GM19468 (cell line): ENCODE data around the gene PPM1N.
A peak's percentile ranks its signal among the peaks of the same experiment; 100 is the strongest.

Experiments
- ATAC-seq: cut with Tn5 transposase; IDR thresholded peaks from one replicate; pipeline ENCODE4 v1.9.1; 2021; ENCODE audit warnings: mild to moderate bottlenecking, moderate library complexity, moderate number of reproducible peaks; ENCODE audit not compliant: unreplicated experiment; ENCODE audit errors: extremely low read depth

The PPM1N gene

DNA sequence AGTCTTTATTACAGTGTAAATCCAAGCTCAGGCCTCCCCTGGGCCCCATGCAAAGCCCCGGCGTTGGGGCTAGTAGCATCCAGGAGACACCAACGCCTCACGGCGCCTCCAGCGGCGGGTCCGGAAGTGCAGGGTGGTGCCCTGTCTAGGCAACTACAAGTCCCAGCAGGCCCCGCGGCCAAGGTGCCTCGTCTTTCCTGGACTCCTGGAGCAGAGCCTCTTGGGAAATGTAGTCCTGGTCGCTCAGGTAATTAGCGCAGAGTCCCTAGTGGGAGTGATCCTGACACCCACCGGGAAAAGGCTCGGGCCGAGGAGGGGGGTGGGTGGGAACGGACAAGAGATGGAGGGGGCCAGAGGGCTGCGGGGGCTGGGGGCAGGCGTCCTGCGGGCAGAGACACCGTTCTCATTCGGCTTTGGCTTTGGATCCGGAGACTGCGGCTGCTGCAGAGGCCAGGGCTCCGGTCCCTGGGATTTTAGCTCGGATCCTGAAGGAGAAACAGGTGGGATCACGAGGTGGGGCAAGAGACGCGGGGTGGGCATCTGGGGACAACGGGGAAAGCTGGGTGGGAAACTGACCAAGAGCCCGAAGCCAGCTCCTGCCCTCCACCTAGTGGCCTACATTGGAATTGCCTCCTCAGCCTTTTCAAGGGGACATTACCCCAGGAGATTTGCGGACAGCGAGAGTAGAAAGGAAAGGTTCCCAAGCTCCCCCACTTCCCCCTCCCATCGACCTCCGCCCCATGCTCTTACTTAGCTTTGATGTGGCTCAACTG lies 12.8 kb upstream of the PPM1N start:
- peak; percentile 56 for ATAC-seq

DNA sequence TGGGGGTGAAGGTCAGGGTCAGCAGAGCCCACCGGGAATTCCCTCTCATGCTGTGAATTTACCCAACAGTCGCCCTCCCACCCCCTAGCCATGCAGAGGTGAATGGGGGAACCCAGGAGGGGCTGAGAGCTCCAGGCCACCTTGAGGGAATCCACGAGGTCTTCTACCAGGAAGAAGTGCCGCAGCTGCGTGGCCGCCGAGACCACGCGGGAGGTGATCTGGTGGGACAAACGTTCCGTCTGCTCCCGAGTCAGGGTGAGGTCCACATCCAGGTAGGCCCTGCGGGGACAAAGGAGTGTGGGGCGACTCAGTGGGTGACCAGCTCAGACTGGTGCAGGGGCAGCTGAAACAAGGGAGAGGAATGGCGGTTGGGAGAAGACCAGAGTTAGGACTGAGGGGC lies 9.5 kb upstream of the PPM1N start:
- no peak for ATAC-seq

DNA sequence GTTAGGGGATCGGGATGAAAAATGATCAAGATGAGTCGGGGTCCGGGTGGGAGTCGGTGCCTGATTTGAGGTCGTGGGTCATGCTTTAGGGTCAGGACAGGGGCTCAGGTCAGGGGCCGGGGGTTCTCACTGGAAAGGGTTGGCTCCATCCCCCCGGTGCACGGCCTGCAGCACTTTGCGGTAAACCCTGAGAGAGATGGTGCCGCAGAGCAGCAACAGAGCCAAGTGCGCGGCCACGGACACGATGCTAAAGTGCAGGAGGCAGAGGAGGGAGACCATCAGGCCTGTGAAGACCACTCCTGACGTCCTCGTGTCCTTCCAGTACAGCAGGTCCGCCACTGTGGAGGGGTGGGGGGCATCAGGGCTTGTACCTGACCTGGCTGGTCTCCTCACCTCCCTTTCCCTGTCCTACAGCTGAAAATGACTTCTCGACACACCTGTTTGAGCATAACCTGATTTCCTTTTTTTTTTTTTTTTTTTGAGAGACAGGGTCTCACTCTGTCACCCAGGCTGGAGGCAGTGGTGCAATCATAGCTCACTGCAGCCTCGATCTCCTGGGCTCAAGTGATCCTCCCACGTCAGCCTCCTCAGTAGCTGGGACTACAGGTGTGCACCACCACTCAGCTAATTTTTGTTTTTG lies 8.9 kb upstream of the PPM1N start:
- ATAC-seq, result no peak

DNA sequence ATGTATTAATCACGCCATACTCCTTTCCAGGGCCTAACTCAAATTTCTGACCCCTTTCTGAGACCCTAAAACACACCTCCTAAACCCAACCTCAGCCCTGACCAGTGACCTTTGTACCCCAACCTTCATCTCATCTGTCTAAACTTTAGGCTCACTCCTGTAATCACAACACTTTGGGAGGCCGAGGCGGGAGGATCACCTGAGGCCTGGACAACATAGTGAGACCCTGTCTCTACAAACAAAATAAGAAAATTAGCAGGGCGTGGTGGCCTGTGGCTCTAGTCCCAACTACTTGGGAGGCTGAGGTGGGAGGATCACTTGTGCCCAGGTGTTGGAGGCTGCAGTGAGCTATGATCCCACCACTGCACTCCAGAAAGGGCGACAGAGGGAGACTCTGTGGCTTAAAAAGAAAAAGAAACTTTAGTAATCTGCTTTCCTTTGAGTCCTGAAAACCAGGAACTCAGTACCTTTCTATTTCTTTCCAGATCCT lies 6.1 kb upstream of the PPM1N start:
- ATAC-seq, result no peak

DNA sequence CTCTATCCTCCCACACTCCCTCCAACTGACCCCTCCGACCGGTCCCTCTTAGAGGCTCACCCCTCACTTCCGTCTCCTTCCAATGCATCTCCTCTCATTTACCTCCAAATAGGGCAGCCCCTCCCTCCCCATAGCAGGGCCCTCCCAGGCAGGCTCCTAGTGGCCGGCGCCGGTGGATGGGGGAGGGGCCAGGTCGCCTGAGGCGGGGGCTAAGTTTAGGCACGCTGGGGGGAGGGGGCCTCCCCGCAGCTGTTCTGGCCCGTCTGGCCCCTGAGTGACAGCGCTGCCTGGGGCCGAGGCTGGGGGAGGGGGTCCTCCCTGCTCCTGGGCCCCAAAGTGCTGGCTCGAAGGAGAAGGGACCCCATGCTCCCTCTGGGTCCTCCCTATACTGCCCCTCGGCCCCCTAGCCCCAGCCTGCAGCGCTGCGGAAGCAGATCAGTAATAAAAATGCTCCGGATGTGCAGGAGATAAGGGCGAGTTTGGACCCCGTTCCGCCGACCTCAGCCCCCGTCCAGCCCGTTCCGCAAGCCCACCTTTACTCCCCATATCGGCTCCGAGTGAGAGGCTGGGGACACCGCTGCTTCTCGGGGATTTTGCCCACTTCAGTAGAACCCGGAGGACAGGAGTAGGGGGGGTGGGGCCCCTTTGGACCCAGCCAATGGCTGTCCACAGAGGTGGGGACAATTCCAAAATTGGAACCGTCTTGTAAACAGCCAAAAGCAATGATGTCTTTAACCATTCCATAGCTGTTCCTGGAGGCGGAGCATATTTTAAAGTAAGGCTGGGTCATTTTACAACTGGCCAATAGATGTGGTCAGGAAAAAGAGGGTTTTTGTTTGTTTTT lies 5.4 kb upstream of the PPM1N start:
- no peak for ATAC-seq

DNA sequence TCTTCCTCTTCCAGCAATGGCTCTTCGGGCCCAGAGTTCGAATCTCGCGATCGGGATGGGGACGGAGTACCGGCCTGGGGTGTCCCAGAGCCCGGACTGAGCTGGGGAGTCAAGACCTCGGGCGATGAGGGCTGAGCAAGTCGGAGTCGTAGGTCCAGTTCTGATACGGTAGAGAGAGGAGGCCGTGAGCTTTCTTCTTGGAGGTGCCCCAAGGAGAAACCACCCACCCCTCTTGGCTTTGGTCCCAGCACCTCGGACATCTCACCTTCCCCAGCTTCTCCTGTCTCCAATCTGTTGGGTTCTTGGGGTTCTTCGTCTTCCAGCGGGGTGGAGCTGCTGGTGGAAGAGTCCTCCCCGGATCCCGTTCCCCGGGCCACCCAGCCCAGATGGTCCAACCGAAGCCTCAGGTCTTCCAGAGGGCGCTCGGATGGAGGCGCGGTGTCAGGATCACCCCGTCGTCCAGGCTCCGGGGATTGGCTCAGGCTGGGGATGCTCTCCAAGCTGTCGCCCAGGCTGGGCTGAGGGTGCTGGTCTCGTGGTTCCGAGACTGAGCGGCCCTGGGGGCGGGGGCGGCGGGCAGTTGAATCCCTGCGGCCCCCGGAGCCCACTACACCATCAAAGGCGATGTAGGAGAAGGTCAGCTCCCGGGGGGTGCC lies 3.9 kb upstream of the PPM1N start:
- no peak for ATAC-seq

DNA sequence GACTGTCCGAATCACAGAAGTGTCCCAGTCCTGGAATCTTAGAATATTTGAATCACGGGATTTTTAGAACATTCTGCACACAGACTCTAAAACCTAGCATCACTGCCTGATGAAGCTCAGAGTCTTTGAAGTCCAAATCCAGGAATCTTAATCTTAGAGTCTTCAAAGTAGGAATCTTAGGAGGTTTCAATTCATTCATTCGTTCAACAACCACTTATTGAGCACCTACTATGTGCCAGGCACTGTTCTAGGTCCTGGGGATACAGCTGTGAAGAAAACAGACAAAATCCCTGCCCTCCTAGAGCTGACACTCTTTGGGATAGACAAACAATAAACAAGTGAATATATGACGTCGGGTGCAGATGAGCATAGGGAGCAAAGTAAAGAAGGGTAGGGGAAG lies 3.1 kb upstream of the PPM1N start:
- no peak for ATAC-seq

DNA sequence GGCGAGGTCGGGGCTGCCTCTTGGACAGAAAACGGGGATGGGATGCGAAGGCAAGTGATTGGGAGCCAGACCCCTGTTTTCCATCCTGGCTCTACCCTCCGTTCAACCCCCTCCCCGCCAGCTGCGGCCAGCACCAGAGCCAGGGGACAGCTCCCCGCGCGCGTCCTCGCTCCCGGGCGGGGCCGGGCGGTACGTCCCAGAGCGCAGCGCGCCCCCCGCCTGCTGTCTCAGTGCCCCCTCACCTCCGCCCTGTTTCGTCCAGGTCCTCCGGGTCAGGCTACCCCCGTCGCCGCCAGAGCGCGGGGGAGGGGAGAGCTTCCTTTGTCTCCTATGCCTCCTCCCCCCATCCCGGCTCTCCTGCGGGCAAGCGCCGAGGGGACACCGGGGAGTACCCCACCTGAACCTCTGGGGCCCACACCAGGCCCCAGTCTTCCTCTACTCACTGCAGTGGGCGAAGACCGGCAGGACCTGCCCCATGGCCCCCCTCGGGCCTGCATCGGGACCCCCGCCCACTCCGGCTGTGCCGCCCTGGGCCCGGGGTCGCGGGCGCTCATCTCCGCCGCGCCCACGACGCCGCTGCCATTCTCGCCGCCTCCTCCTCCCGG lies 1.8 kb upstream of the PPM1N start:
- ATAC-seq, result no peak

DNA sequence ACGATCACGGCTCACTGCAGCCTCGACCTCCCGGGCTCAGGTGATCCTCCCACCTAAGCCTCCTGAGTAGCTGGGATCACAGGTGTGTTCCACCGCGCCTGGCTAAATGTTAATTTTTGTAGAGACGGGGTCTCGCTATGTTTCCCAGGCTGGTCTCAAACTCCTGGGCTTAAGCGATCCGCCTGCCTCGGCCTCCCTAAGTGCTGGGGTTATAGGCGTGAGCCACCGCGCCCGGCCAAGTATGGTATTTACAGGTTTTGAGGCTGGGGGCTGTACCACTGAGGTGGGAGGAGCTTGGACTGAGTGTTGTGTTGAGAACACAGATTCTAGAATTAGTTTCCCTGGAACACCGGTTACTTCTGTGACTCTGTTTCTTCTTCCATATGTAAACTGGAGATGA lies 452 bp upstream of the PPM1N start:
- no peak for ATAC-seq

DNA sequence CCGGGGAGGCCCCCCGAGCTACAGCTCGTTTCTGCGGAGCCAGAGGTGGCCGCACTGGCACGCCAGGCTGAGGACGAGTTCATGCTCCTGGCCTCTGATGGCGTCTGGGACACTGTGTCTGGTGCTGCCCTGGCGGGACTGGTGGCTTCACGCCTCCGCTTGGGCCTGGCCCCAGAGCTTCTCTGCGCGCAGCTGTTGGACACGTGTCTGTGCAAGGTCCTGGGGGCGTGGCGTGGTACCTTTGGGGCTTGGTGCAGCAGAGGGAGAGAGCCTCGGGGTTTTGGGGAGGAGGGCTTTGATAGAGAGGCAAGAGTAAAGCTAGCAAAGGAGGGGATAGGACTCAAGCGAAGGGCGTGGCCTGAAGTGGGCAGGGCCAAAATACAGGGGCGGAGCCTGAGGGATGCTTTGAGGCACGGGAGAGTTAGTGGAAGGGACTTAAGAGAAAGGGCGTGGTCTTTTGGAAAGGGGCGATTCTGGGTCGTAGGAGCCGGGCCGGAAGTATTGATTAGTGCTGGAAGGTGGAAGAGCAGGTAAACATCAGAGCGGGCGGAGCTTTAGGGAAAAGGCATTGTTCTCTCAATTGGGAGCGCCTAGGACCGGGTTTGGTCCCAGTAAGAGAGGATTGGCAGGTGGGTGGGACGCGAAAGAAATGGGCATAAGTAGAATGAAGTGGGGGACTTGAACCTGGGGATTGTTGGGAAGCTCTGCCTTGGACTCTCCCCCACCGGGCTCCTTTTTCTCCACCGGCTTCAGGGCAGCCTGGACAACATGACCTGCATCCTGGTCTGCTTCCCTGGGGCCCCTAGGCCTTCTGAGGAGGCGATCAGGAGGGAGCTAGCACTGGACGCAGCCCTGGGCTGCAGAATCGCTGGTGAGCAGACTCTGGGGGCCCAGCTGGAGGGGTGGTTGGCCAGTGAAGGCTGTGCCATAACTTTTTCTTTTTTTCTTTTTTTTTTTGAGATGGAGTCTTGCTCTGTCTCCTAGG lies 1.2 kb downstream of the PPM1N start:
- ATAC-seq, result no peak

DNA sequence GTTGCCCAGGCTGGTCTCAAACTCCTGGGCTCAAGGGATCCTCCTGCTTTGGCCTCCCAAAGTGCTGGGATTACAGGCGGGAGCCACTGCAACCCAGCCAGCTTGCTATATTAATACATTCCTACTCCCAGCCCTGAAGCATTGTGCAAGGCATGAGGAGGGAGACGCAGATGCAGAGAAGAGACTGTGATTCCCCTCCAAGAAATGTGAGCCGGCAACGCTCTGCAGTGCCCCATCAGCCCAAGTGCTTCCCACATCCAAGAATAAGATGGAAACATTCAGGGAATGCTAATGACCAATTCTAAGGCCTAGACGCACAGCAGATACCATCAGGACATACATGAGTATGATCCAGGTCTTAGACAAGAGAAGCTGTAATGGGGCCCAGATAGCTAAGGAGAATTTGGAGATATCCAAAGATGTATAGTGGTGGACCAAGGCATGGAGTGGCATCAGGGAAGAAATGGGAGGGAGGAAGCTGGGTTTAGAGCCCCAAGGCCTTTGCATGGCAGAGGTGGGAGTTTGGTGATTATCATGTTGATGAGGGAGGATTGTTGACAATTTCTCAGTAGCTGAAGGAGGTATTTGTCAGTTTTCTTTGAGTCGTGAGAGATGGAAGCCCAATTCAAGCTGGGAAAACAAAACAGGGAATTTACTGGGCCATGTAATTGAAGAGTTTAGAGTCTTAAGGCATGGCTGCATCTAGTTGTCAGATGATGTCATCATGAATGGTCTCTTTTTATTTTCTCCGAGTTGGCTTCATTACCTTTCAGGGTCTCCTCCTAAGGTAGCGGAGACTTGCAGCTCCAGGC lies 2.9 kb downstream of the PPM1N start:
- ATAC-seq, result no peak

DNA sequence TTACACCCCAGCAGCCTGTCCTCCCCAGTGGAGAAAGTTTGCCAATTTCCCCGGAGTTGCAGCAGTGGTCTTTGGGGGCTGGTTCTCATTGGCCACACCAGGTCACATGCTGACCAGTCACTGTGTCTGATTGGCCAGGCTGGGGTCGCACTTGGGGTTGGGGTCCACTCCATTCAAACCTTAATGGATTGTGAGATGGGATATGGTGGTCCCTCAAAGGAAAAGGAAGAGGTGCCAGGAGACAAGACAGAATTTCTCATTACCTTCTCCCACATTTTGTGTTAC lies 3.4 kb downstream of the PPM1N start:
- ATAC-seq, result no peak

DNA sequence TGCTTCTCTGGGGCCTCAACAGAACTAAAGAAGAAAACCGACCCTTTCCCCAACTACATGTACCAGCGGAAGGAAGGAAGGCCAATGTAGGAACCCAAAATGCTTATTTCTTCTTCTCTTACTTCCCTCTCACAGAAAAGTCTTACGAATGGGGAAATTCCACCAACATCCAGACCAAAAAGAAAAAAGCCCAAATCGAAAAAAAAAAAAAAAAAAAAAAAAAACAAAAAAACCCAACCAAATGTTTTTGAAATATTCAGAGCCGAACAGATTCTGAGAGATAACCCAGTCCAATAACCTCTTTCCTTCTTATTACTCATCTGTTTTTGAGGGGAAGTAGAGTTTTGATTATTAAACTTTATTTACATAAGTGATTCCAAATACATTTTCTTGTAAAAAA lies 3.9 kb downstream of the PPM1N start:
- no peak for ATAC-seq

DNA sequence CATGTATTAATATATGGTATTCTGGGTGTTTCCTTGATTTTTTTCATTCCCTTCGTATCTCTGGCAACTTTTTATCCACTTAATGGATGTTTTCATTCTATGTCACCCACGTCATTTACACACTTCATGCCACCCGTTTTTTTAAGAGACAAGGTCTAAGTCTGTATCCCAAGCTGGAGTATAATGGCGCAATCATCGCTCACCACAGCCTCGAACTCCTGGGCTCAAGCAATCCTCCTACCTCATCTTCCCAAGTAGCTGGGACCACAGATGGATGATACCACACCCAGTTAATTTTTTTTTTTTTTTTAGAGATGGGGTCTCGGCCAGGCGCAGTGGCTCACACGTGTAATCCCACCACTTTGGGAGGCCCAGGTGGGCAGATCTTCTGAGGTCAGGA lies 5.7 kb downstream of the PPM1N start:
- no peak for ATAC-seq

DNA sequence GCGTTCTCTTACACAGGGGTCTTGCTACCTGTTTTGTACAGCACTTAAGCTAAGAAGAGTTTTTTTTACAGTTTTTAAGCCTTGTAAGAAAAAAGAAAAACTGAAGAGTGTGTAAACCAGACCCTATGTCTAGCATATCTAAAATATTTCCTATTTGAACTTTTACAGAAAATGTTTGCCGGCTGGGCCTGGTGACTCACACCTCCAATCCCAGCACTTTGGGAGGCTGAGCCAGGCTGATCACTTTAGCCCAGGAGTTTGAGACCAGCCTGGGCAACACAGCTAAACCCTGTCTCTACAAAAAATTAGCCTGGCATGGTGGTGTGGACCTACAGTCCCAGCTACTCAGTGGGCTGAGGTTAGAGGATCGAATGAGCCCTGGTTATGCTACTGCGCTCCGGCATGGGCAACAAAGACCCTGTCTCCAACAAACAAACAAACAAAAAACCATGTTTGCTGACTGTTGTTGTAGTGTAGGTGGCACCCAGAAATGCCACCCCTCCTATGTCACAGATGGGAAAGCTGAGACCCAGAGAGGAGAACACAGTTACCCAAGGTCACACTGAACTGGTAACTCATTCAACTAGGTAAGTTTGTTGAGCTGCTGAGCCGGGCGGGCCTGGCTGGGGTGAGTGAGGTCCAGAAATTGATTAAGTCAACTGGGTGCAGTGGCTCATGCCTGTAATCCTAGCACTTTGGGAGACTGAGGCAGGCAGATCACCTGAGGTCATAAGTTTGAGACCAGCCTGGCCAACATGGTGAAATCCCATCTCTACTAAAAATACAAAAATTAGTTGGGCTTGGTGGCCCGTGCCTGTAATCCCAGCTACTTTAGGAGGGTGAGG lies 7.1 kb downstream of the PPM1N start:
- no peak for ATAC-seq

DNA sequence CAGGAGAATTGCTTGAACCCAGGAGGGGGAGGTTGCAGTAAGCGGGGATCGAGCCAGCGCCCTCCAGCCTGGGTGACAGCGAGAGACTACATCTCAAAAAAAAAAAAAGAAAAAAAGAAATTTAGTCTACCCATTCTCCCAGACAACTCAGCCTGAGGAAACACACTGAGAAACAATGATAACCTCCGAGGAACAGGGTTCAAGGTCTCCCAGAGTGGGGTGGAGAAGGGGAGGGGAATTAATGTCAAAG lies 7.7 kb downstream of the PPM1N start:
- ATAC-seq, result no peak

DNA sequence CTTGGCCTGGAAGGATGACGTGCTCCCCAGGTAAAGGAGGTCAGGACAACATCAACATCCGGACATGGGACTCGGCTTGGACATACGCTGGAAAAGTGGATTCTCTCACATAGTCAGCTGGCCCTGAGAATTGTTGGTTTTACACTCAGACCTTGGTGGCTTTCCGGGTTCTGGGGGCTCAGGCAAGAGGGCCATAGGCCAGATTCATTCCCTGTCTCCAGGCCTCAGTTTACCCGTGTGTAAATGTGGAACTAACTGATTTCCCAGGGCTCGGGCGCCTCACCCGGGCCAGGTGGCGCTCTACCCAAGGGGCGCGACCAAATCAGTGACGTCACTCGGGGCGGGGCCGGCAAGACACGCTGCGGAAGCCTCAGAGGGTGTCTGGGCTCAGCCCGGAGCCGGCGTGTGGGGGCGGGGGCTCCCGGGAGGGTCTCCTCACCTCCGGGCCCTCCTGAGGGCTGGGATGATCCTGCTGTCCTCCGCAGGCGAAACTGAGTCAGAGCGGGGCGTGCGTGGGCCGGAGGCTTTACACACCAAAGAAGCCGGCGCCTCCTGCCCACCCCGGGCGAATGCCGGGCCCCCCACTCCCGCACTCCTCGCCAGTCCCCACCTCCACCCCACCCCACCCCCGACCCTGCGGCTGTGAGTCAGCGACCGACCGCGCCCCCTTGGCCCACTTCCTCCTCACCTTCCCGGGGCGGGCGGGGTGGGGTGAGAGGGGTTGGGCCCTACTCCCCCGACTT lies 8.2 kb downstream of the PPM1N start:
- ATAC-seq, result no peak
